ENCODE data around the gene FAM180B. TPM values are rescaled to one million over a fixed set of nuclear protein-coding genes. Genes with fewer than 3 reads are reported as not detected.

Gene FAM180B
- total and polyA plus RNA-seq, 2 experiments from 2014 or later, result not detected

GRCh38 chr11:47593492-47593933, 7.0 kb downstream of the FAM180B start:
- Histone ChIP-seq H3K27me3 (ENCODE audit: insufficient read depth) (peaks cover 69% of the 10 kb centered on the region), H3K4me2 (peak overlapping the region; percentile 99), H3K36me3 (ENCODE audit: insufficient read depth) (no peaks in the 10 kb centered on the region), H3K9me2 (ENCODE audit: insufficient read depth) (0 out of 2 replicates have a peak, but pooled peaks cover 6% of the 10 kb centered on the region), H2AFZ (peak overlapping the region; percentile 100), H3K4me3 (peak overlapping the region; percentile 96), H4K20me1 (replicated peaks; ENCODE audit: insufficient read depth) (0 out of 2 replicates have a peak, but pooled peaks cover 5% of the 10 kb centered on the region), H3K79me2 (replicated peaks; ENCODE audit: insufficient read depth) (no peaks in the 10 kb centered on the region), H3K4me1 (ENCODE audit: insufficient read depth) (peaks cover 23% of the 10 kb centered on the region), H3K27ac (ENCODE audit: low read depth) (no peak overlapping the region), H3F3A (replicated peaks; ENCODE audit: low read depth) (no peaks in the 10 kb centered on the region)
- TF ChIP-seq NANOG (IDR thresholded peaks at IDR 0.05; ENCODE audit: borderline replicate concordance) (no peak), ZNF462 (CRISPR knock-in tag; IDR thresholded peaks at IDR 0.05) (no peak), EZH2phosphoT487 (IDR thresholded peaks at IDR 0.05; ENCODE audit: unreplicated experiment) (no peak)
- Mint-ChIP-seq H3K36me3 (ENCODE audit: low read depth) (no peaks in the 10 kb centered on the region), H3K9me3 (no peaks in the 10 kb centered on the region), H3K4me3 (peak overlapping the region; percentile 77), H3K4me1 (peaks cover 21% of the 10 kb centered on the region), H3K27ac (no peak overlapping the region), H3K27me3 (ENCODE audit: insufficient read depth, low read depth, poor library complexity) (peaks cover 50% of the 10 kb centered on the region)
- DNase-seq (ENCODE audit: low spot score) (no peak), ATAC-seq (peak; percentile 5; the same call in 2 of the 3 replicates)

- Histone ChIP-seq H3K36me3 (ENCODE audit: insufficient read depth) (no peaks in the 10 kb centered on the region), H4K20me1 (replicated peaks; ENCODE audit: insufficient read depth) (0 out of 2 replicates have a peak, but pooled peaks cover 5% of the 10 kb centered on the region), H3K9me2 (ENCODE audit: insufficient read depth) (0 out of 2 replicates have a peak, but pooled peaks cover 6% of the 10 kb centered on the region), H2AFZ (peak within 1 kb of the TSS; percentile 100), H3K27me3 (ENCODE audit: insufficient read depth) (peaks cover 64% of the 10 kb centered on the region), H3F3A (replicated peaks; ENCODE audit: low read depth) (no peaks in the 10 kb centered on the region), H3K27ac (ENCODE audit: low read depth) (no peak within 1 kb of the TSS), H3K4me3 (peak within 1 kb of the TSS; percentile 96), H3K4me2 (peak within 1 kb of the TSS; percentile 99), H3K4me1 (ENCODE audit: insufficient read depth) (peaks cover 23% of the 10 kb centered on the region), H3K79me2 (replicated peaks; ENCODE audit: insufficient read depth) (no peaks in the 10 kb centered on the region)
- DNase-seq (ENCODE audit: low spot score), result peak; percentile 70
- H3K27me3 Mint-ChIP-seq (ENCODE audit: insufficient read depth, low read depth, poor library complexity), result peaks cover 47% of the 10 kb centered on the region
- H3K9me3 Mint-ChIP-seq, result no peaks in the 10 kb centered on the region
- H3K4me3 Mint-ChIP-seq, result peak within 1 kb of the TSS; percentile 77
- no peak within 1 kb of the TSS for H3K27ac Mint-ChIP-seq
- peak; percentile 53 for ATAC-seq
- no peaks in the 10 kb centered on the region for H3K36me3 Mint-ChIP-seq (ENCODE audit: low read depth)
- H3K4me1 Mint-ChIP-seq, result peaks cover 25% of the 10 kb centered on the region
- peak; percentile 52 for TF ChIP-seq EZH2 (IDR thresholded peaks at IDR 0.05; ENCODE audit: low read depth, unreplicated experiment)
These were observed 7.7 kb downstream of the FAM180B start, which contains the start of gene C1QTNF4 for GRCh38 chr11:47593934-47594855. Gene C1QTNF4 (minus strand): TSS chr11:47594411. CDS start chr11:47590810, 3,601 bp downstream.
